A549 treated with DMSO at 1 μM for 4 hours (cell line): ENCODE data around the gene SCAMP3. TPM values are rescaled to one million over a fixed set of nuclear protein-coding genes. Genes with fewer than 3 reads are reported as not detected.

Experiments
- total RNA-seq: library from RNA; stranded (reverse); fragments of 200-300 nt; extraction: Qiagen RNA extraction; gene quantifications from 5 replicates; pipeline ENCODE4 v1.2.3, GENCODE V29; 2022; ENCODE audit warnings: low read depth

The SCAMP3 gene
- total RNA-seq = 105 to 133 TPM (median 125 TPM) in 5 replicates

DNA sequence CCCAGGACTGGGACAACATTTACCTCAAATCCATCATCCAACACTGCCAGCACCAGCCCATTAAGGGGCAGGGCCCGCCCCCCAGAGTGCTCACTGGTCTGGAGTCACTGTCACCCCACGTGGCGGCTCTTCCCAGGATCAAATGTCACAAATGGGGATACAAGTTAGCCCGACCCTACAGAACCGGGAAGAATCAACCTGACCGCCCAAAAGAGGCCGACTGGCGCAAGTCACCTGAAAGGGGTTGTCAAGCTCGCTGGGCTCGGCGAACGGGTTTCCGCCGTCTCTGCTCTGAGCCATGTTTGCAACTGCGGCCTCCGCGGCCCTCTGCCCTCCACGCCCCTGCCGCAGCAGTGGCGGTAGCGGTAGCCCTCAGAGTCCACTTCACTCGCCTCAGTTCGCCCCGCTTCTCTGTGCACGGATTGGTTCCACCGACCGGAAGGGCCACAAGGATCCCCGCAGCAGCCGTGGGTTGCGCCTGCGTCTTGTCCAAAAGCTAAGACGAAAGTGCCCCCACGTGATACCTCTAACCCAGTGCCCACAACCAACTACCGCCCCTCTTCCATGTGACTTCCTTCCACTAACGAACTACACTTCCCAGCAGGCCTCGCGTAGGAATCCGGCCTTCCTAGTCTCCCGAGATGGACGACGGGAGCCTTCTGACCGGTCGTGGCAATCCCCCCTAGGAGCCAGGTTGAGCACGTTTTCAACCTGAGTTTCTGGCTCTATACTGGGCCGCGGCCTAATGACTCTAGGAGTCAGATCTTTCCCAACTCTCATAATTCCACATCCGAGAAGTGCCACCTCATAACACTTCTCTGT lies at the start of gene SCAMP3:
Gene SCAMP3 (minus strand): TSS at position 509 of the 822 bp plus-strand sequence. CDS start 209 bp downstream, at position 300.

DNA sequence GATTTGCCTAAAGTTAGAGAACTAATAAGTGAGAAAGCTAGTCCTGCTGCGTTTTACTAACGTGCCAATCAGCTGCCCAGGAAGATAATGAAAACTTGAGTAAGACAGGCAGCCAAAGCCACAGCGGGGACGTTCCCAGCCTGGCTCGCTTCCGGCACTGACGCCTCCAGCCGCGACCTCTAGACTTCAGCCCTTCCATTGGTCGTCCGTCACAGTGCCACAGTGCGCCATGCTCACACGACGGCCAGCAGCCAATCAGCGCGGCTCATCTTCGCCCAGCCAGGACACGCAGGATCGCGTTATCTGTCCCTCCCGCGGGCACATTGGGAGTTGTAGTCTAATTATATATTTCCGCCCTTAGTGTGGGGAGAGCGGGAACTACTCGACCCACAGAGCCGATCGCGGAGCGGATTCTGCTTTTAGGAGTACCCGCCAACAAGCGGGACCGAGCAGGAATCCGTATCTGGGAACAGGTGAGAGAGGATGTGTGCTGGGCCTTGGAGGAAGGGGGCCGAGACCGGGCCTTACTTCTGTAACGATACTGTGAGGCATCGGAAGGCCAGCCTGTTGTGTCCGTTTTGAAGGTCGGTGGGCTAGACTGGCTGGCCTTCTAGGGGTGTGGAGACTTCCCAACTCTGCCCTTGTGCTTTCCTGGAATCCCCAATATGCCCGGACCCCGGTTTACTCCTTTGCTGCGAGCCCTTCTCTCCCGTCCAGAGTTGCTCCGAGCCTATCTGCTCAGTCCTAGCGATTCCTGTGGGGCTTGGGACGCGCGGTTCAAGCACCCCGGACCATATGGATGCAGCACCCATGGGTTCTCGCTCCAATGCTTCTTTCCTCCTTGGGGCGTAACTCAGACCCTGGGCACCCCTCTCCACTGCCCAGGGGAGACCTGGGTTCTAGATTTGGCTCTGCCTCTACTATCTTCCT lies 46.6 kb upstream of the SCAMP3 start, which contains the start of gene FDPS:
Gene FDPS (plus strand): TSS at position 374 of the 930 bp plus-strand sequence. CDS start 924 bp downstream, outside the sequence.

GRCh38 chr1:155301342-155301841 lies 39.2 kb upstream of the SCAMP3 start, which contains the start of gene PKLR:
PKLR (minus strand) TSS chr1:155301438; CDS start chr1:155301395, 43 bp downstream.

GRCh38 chr1:155277070-155277901 lies 15.1 kb upstream of the SCAMP3 start, which contains the start of gene HCN3:
HCN3 (plus strand) TSS chr1:155277463; CDS start chr1:155277591, 128 bp downstream.

DNA sequence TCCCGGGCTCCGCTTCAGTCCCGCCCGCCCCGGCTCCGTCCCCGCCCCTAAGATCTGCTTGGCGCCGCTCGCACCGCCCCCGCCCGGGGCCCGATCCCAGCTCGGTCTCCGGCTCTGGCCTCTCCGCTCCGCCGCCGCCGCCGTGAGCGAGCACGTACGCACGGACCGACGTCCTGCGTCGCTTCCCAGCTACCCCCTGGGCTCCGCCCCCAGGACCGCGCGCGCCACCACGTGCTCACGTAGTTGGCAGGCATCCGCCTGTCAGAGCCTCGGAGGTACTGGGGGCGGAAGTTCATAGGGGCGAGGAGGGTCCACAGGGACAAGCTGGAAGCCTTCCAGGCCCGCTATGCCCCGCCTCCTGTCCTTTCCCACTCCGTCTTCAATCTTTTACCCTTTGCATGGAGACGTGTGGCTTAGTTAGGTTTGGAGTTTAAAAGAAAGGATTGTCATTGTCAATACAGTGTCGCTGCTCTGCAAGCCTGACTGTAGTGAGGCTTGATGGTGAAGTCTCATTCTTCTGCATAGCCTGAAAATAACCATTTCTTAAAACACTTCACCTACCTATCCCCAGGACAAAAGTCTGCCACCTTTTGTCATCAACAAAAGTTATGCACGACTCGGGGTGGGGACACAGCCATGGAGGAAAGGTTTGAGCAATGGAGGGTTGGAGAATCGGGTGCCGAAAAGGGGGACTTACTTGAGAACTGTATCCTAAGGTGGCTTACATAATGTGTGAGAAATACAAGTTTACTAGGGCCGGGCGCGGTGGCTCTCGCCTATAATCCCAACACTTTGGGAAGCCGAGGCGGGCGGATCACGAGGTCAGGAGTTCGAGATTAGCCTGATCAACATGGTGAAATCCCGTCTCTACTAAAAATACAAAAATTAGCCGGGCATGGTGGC lies 11.4 kb upstream of the SCAMP3 start, which contains the start of gene CLK2:
Gene CLK2 (minus strand): TSS at position 162 of the 903 bp plus-strand sequence. CDS start 2,527 bp downstream, outside the sequence.

DNA sequence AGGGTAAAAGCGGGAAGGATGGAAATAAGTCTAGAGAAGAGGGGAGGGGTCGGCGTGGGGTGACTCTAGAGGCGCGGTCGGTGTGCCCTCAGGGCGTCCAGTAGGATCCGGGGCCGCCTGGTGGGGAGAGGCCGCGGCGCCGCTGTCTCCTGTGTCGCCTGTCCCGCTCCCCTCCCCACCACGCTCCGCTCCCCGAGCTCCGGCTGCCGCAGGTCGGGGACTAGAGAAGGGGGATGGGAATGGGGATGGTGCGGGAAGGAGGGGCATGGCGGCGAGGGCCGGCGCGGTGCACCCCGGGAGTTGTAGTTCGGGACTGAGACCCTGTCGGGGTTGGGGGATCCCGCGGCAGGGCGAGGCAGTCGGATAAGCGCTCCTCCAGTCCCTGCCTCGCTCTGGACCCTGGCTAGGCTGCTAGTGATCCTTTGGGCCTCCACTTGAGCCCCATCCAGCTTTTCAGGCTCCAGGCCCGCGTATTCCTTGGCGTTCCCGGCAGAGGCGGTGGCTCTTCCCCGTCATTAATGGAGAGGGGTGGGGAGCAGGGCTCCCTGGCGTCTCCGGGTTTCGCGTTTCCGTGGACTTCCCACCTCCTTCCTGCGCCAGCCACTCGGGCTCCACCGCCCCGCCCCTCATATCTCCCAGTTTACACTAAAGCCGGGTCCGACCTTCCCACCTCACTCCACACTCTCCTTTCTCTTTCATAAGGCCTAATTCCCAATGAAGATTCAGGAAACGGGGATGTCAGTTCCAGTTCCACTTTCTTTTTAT lies 6.7 kb downstream of the SCAMP3 start, which contains the start of gene ENTREP3:
Gene ENTREP3 (minus strand): TSS at position 241 of the 765 bp plus-strand sequence. CDS start 606 bp downstream, outside the sequence.

DNA sequence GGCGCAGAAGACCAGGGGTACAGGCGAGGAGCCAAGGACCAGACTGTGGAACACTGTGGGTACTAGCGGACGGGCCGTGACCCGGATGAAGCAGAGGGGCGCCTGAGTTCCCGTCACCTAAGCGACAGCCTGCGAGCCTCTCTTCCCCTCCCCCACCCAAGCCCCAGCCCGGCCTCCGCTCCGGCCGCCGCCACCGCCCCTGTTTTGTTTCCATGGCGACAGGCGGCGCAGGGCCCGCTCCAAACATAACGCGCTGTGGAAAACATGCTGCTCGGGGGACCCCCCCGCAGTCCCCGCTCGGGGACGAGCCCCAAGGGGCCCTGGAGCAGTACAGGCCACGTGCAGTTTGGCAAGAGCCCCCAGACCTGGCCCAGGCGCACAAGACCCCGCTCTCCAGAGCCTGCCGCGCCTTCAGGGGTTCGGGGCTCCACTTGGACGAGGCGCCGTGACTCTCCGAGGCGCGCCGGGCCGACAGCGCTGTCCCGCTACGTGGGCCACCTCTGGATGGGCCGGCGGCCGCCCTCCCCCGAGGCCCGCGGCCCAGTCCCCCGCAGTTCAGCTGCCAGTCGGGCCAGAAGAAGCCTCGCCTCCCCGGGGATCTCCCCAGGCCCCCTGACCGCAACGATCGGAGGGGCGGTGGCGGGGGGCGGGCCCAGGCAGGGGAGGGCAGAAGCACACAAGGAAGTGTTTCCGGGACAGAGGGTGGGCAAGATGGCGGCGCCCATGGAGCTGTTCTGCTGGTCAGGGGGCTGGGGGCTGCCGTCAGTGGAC lies 53.4 kb downstream of the SCAMP3 start, which contains the start of gene MTX1:
Gene MTX1 (plus strand): TSS at position 155 of the 771 bp plus-strand sequence. CDS start 110 bp downstream, at position 265.

DNA sequence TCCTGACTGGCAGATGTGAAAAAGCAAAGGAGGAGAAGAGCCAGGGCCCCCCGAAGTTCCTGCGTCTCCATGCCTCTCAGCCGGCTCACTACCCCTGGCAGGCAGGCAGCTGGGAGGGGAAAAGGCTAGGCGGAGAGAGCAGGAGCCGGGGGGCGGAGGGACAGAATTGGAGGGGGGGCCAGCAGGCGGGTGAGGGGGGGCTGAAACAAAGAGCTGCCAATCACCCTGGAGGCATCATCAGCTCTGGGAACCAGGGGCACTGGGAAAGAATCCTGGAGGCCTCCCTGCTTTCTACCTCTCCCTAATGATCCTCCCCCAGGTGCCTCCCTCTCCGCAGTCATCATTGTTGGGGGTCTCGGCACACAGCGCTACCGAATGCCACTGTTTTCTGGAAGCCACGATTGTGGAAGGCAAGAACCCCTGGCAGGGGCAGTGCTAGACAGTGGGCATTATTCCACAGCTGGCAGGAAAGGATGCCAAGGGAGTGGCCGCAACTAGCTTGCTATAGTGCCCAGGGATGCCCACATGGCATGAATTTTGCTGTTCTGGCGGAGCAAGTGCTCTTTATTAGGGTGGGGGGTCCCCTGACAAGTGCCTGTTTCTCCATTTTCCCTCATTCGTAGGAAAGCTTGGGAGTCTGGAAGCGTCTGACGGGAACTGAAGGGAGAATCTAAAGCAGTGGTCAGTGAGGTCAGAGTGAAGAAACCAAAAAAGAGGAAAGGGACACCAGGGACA lies 54.2 kb downstream of the SCAMP3 start, which contains the start of gene THBS3:
Gene THBS3 (minus strand): TSS at position 92 of the 735 bp plus-strand sequence. CDS start 21 bp downstream, at position 71.

Other genes starting within 250 kb of the SCAMP3 start
- gene DCST2, start 228.6 kb downstream of the SCAMP3 start, total RNA-seq = 0.22 to 0.72 TPM (median 0.46 TPM) in 5 replicates
- gene DCST1, start 228.5 kb downstream of the SCAMP3 start, total RNA-seq = not detected in 5 replicates
- gene ADAM15, start 211.0 kb downstream of the SCAMP3 start, total RNA-seq = 64.6 to 76.9 TPM (median 67.8 TPM) in 5 replicates
- 7.3 to 9.0 TPM (median 8.4 TPM) in 5 replicates for gene EFNA4, start 198.6 kb downstream of the SCAMP3 start, total RNA-seq
- gene EFNA3, start 183.5 kb downstream of the SCAMP3 start, total RNA-seq = 3.7 to 5.6 TPM (median 4.2 TPM) in 5 replicates
- 30.6 to 50.0 TPM (median 37.3 TPM) in 5 replicates for gene EFNA1, start 134.5 kb downstream of the SCAMP3 start, total RNA-seq
- gene SLC50A1, start 126.5 kb downstream of the SCAMP3 start, total RNA-seq = 34.2 to 39.1 TPM (median 35.5 TPM) in 5 replicates
- 78.1 to 102 TPM (median 91.3 TPM) in 5 replicates for gene DPM3, start 121.8 kb downstream of the SCAMP3 start, total RNA-seq
- 226 to 250 TPM (median 230 TPM) in 5 replicates for gene KRTCAP2, start 89.1 kb downstream of the SCAMP3 start, total RNA-seq
- gene TRIM46, start 88.5 kb downstream of the SCAMP3 start, total RNA-seq = 1.3 to 1.8 TPM (median 1.4 TPM) in 5 replicates
- gene THBS3, start 54.5 kb downstream of the SCAMP3 start, total RNA-seq = 7.5 to 9.9 TPM (median 9.4 TPM) in 5 replicates
- gene MTX1, start 53.7 kb downstream of the SCAMP3 start, total RNA-seq = 67.2 to 74.0 TPM (median 72.4 TPM) in 5 replicates
- 28.1 to 40.5 TPM (median 34.2 TPM) in 5 replicates for gene ENTREP3, start 6.9 kb downstream of the SCAMP3 start, total RNA-seq
- gene CLK2, start 11.1 kb upstream of the SCAMP3 start, total RNA-seq = 18.1 to 31.1 TPM (median 29.0 TPM) in 5 replicates
- gene HCN3, start 15.1 kb upstream of the SCAMP3 start, total RNA-seq = 3.0 to 5.4 TPM (median 5.3 TPM) in 5 replicates
- 0.03 TPM in 1 of 5 replicates, not detected in the others for gene PKLR, start 39.1 kb upstream of the SCAMP3 start, total RNA-seq
- gene FDPS, start 46.5 kb upstream of the SCAMP3 start, total RNA-seq = 161 to 196 TPM (median 162 TPM) in 5 replicates
- 42.4 to 52.9 TPM (median 48.9 TPM) in 5 replicates for gene RUSC1, start 58.5 kb upstream of the SCAMP3 start, total RNA-seq